ENCODE measurements around the gene OPALIN.

The OPALIN gene

DNA sequence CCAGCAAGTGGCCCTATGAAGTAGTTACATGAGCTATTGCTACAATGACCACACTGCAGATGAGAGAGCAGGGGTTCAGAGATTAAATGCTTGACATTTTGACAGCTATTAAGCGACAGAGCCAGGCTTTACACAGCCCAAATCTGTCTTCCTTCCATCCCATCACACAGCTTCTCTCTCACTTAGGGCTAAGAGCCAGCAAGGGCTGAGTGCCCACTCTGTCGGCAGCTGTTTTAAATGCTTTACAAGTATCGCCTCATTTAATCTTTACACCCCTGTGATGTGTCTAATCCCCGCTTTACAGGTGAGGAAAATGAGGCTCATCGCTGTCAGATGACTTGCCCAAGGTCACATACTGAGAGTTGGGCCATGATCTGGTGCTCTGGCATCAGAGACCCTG, 15.2 kb upstream of the OPALIN start:
- no peak for DNase-seq (ENCODE audit: low read depth, low spot score)

DNA sequence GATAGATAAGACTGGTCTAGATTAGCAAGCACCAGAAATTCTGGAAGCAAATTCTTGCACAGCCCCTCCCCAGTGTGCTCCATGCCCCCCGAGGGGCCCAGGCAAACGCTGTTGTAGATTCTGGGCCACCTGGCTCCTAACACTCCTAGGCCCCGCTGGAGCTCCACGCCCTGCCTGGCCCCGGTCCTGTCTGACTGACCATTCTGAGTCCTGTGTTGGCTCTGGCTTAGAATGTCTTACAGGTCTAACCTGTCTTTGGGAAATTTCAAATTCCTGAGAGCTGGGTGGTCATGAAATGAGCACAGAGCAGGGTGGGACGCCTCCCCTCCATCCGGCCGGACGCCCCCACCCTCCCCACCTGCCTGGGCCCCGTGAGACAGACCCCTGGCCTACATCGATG, 12.6 kb upstream of the OPALIN start:
- DNase-seq (ENCODE audit: low read depth, low spot score), result no peak

DNA sequence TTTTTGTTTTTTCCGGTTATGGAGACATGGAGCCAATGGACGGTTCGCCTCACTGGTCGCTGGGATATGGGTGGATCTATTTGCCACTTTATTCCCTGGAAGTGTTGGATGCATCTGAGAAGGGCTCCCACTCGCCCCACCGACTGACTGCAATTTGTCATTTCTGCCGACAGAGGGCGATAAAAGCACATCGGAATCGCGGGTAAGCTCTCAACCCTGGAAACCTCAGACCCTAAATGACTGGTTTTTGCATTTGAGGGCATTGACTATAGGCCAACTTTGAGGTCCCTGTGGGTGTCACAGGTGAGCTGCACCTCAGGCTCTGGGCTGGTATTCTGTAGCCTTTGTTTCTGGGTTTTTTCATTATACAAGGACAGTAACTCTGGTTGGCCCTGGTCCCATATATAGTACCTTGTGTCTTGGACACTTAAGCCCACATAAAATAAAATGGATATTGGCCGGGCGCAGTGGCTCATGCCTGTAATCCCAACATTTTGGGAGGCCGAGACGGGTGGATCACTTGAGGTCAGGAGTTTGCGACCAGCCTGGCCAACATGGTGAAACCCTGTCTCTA, 11.9 kb upstream of the OPALIN start:
- DNase-seq (ENCODE audit: low read depth, low spot score), result peak; percentile 26

DNA sequence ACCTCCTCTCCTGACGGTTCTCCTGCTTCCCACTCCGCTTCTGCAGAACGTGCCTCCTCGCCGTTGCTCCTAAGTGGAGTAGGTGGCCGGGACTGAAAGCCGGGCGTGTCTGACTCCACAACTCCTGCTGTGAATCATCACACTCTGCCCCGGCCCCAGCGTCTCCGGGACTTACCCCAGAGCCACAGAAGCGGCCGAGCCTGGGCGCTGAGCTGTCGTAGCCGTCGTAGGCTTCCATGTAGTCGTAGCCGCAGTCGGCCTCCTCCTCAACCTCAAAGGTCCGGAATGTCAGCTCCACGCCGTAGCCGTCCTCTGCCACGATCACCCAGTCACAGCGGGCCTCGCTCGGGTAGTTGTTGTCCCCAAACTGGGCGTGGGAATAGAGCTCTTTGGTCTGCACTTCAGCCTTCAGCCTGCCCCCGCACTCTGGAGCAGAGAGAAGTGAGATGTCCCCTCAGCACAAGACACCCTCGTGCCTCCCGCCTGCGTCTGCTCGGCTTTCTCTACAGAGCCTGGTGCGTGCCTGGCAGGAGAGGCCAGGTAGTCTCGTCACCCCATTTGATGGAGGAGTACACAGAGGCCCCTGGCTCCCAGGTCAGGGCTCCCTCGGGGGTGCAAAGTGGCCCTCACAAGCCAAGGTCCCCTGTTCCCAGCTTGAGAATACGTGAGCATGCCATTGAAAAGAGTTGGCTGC, 11.2 kb upstream of the OPALIN start:
- DNase-seq (ENCODE audit: low read depth, low spot score), result no peak

DNA sequence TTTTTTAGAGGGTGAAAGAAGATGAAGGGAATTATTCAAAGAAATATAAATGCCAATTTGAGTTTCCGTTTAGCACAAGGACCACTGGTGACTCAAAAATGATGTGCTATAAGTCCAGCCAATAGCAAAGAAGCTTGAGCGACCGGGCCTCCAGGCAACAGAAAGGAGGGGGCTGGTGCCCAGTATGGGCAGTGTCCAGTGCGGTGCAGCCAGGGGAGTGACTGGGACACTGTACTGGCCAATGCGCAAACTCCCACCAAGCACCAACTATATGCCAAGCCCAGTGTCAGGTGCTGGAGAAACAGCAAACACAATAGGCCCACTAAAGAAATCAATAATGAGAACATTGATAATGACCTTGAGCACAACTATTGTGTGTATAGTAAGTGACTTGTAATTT, 10.2 kb upstream of the OPALIN start:
- no peak for DNase-seq (ENCODE audit: low read depth, low spot score)

DNA sequence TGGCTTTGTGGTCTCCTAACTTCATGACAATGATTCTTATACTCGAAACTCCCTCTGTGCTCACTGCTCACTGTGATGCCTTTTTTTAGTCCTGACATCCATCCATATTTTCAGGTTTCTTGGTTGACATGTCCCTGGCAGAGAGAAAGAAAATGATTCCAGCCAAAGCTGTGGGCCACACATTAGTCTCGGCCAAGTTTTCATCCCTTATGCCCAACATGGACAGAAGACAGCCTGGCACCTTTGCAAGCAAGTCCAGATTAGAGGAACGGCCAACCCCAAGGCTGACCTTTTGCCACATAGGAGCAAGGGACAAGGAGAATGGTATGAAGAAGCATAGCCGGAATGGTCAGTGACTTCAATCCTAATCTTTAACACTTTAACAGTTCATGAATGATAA, 8.7 kb upstream of the OPALIN start:
- DNase-seq (ENCODE audit: low read depth, low spot score), result no peak

DNA sequence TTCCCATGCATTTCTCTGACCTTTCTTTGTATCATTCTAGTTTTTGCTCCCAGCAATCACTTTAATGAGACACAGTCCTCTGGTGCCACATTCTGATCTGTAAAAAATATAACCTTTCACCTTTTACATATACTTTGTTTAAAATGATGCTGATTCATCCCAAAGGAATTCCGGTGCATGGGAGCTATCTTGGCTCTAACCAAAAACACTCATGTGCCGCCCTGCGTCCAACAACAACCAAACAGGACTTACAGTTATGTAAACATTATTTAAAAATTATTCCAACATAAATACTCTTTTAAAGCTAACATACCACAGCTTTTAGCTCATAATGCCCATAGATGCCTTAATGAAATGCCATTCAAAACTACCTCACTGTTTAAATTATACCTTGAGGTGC, 7.7 kb upstream of the OPALIN start:
- no peak for DNase-seq (ENCODE audit: low read depth, low spot score)

DNA sequence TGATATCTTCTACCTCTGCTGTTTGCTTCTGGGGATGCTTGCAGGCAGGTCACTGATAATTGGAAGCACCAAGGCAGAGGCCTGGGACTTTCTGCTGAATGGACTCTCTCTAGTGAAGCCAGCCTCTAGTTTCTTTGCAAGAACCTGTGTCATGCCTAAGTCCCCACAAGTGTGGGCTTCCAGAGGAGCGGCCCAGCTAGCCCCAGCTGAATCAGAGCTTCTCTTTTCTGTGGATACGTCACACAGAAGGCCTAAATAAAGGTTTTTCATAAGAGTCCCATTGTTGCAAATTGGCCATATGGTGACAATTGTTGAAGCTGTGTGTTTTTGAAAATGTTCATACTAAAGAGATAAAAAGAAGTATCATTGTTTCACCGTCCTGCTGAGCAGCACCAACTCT, 6.8 kb upstream of the OPALIN start:
- no peak for DNase-seq (ENCODE audit: low read depth, low spot score)

DNA sequence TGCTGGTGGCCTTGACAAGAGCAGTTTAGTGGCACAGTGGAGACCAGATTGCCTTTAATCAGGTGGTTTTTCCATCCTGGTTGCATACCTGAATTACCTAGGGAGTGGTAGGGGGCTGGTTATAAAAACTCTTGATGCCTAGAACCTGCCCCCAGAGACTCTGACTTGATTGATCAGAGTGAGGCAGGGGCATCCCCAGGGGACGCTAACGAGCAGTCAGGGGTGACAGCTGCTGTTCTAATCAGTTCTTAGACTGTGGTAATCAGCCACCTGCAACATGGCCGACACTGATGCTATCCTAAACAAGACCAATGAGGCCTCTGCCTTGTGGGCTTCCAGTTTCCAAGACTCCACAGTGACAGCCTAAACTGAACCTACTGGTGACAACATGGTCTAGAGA, 2.0 kb upstream of the OPALIN start:
- no peak for DNase-seq (ENCODE audit: low read depth, low spot score)

DNA sequence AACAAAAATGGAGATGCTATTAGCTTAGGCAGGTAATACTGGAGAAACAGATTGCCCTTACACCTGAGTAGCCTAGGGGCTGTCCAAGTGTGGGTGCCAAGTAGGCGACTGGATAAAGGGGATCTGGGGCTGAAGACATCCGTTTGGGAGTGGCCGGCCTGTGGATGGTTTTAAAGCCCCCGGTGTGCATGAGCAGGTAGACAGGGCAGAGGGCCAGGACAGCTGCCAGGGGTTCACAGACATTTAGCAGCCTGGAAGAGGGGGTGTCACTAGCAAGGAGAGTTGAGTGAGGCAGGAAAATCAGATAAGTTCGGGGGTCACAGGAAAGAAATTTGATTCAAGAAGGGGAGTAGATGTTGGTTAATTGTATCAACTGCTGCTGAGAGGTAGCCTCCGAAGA, 1.5 kb upstream of the OPALIN start:
- no peak for DNase-seq (ENCODE audit: low read depth, low spot score)

DNA sequence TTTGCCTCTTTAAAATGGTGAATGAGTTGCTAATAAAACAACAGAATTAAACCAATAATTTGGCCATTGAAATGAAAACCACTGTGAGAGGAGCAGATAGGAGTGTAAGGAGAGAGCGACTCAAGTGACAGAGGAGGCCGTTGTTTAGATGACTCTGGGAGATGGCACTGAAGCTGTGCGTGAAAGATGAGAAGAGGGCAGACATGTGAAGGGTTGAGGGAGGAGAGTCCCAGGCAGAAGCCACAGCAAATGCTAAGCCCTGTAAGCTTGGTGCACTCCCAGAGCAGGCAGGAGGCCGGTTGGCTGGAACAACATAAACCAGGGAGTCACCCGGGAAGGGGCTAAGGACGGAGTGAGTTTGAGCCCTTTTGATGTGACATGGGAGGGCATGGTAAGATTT, 814 bp upstream of the OPALIN start:
- no peak for DNase-seq (ENCODE audit: low read depth, low spot score)

DNA sequence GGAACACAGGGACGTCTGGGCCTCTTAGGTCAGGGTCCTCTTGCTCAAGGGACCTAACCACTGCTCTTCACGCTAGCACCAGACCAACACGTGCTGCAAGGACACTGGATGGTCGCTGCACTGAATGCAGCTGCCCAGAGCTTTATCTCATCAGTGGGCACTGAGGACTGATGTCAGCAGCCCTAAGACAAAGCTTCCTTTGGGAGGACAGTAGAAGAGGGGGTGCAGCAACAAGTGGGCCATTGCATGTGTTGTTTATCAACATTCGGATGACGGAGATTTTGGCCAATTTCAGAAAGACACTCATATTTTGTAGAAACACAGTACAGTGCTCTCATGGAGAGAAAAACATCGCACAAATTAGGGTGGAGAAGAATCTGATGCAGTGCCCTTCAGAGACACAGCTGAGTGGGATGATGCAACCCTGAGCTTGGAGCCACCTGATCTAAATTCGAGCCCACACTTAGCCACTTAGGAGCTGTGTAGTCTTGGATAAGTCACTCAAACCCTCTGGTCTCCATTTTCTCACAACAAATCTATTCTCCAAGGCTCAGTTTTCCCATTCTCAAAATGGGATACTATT, 1.7 kb downstream of the OPALIN start:
- no peak for DNase-seq (ENCODE audit: low read depth, low spot score)

DNA sequence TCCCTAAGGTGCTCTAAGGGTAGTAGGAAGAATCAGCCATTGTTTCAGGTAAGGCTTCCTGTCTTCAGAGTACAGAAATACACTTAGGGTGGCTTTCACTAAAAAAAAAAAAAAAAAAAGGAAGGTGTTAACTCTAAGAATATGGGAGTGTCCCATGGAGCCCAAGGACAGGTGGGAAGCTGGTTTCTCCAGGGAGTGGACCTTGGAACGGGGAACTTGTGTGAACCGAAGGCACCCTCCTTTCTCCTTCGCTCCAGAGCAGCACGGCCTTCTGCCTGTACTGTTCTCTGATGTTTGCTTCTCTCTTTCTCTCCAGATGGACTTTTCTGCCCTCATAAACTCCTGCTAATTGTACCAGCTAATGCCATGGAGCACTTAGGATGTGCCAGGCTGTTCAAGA, 6.2 kb downstream of the OPALIN start:
- DNase-seq (ENCODE audit: low read depth, low spot score), result no peak

DNA sequence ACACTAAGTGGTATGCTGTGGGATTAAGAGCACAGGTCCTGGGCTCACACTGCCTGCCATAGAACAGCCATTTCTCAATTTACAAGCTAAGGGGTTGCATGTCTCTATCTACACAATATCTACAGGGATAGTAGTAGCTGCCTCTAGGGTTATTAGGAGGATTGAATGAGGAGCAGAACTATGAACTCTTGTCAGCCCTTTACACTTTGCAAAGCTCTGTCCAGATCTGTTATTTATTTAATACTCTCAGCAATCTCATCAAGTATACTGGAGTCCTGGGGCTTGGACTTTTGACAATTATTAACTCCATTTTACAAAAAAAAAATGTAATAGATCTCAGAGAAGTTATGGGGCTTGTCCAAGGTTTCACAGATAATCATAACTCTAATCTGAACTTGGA, 6.8 kb downstream of the OPALIN start:
- DNase-seq (ENCODE audit: low read depth, low spot score), result no peak

DNA sequence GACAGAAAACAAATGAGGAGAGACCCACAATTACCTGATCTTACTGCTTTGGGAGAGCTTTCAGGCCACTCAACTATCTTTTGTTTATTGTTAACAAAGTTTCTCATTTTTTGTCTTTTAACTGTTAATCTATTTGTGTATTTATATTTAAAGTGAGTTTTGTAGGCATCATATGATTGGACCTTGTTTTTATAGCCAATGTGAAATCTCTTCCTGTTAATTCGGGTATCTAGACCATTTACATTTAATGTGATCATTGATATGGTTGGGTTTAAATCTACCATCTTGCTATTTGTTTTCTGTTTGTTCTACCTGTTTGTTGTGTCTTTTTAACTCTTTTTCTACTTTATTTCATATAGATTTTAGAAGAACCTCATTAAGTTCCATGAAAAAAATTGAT, 12.5 kb downstream of the OPALIN start:
- no peak for DNase-seq (ENCODE audit: low read depth, low spot score)

DNA sequence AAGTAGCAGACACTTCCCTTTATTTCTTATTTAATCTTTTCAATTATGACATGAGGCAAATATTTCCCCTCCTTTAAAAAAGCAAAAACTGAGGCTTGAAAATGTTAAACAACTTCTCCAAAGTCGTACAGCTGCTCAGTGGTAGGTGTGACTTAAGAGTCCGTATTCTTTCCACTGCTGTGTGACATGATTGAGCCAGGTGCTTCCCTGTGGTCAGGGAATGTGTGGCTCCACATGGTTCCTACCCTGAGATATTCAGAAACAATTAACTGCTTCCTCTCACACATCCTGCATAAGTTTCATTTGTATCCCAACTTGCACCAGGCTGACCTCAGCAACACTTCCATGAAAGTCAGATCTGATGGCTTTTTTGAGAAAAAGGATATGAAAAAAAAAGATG, 13.6 kb downstream of the OPALIN start:
- DNase-seq (ENCODE audit: low read depth, low spot score), result no peak

DNA sequence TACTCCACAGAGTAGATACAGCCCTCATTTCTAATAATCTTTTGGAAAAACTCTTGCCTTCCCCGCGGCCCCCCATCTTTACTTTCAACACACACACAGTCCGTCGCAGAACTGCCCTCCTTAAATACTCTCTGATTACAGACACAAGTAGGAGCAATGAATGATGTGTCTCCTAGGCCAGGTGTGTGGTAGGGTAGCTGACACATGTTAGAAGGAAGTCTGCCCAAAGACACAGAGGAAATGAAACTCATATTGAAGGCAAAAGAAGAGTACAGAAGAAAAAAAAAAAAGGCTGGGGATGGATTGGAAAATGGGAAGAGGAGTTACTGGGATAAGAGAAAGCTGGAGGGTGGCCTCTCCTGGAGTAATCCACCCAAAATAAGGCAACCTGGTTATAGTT, 14.6 kb downstream of the OPALIN start:
- DNase-seq (ENCODE audit: low read depth, low spot score), result no peak

DNA sequence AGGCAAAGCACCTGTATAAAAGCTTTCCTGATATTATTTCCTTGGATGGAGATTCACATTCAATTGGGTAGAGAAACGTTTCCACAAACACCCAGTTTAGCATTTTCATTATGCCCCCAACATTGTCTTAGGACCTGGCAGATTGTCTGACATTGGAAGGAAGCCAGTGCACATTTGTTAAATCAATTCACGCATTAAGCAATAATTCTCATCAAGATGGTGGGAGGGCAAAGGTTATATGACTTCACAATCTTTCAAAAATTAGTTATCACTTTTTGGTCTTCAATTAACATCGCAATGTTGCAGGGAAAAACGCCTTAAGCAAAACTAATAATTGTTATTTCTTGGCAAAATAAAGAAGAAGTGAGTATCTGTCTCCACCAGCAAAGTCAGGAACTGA, 16.4 kb downstream of the OPALIN start:
- no peak for DNase-seq (ENCODE audit: low read depth, low spot score)

DNA sequence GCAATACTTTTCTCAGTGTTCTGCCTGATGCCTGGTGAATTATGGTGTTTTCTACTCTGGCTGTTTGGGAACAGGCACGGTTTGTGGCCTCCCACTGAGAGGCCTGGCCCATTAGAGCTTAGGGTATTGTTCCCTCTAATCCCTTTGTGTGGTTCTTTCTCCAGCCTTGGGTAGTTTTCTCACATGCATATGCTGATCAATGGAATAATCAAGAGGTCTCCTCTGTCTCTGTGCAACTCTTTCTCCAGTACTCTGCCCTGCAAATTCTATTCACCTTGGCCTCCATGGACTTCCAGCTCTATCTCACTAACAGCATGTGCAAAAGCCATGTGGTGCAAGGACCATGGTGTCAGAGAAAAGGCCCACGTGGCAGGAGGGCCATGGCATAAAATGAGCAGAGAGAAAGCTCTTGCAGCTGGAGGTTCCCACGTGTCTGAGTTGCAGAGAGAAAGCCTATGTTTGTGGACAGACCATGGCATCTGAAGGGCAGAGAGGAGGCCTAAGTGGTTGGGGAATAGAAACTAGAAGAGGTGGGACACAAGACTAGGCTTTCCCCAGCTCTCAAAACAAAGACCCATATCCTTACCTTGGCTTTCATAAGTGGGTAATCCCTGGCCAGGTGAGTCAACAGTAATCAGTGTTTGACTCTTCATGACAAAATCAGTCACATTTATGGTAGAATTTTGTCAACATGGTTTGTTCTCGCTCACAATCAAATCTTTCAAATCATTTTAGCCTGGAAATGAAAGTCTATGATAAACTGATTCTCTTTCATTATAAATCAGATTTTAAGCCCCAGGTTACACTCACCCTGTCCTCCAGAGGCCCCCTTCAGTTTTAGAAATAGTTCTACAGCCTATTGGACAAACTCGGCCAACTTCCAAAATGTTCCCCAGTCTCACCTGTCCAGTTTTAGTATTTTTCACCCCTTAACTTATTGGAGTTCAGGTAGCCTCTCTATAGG, 17.3 kb downstream of the OPALIN start:
- no peak for DNase-seq (ENCODE audit: low read depth, low spot score)

DNA sequence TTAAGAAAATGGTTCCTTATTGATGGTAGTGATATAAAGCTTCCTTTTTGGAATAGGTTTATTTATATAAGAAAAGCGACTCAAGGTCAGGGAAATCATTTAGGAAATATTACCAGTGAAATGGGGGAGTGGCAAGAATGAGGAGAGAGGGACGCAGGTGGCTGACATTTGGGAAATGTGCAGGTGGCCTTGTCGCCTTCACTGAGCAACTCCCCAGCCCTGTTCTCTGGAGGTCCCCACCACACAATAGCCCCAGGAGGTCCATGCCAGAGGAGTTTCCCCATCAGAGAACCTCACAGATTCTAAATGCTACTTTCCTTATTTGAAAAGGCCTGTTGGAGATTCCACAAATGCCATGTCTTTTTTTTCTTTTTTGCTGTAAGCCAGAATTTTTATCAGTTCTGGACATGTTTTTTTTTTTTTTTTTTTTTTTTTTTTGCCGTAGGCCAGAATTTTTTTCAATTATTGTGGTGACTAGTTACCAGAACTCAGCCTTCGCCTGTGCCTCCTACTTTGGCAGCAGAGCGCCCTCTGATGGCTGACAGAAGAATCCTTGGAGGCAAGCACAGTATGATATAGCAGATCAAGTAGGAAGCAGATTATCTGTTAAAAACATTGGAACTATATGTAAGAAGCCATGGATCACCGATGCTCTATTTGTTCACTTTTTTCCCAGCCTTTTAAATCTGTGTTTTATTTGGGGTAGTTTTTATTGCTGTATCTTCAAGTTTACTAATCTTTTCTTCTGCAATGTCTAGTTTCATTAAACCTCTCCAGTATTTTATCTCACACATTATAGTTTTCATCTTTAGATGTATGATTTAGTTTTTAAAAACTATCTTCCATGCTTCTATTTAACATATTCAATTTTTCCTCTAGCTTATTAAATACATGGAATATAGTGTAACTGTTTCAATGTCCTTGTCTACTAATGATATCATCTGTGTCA, 18.6 kb downstream of the OPALIN start:
- DNase-seq (ENCODE audit: low read depth, low spot score), result peak; percentile 26

DNA sequence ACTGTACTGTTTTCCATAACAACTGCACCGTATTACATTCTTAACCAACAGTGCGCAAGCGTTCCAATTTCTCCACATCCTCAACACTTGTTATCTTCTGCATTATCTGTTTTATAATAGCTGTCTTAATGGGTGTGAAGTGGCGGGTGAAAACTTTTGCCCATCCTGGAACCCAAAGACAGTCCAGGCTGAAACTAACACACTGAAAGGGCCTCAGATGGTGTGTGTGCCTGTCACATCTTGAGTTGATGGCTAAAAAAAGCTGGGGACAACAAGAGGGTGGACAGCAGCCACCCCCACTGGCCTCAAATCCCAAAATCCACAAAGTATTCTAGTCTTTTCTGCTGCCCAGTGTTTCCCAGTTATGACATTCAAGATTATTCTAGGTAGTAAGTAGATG, 19.4 kb downstream of the OPALIN start:
- no peak for DNase-seq (ENCODE audit: low read depth, low spot score)

Measured in activated naive CD8-positive, alpha-beta T cell treated with anti-CD3 and anti-CD28 coated beads, Interleukin-2, amount 50 U/mL, for 16 hours (primary cell).